ENCODE data around the gene ACADSB.

- TF ChIP-seq ATF6 (CRISPR knock-in tag; IDR thresholded peaks at IDR 0.05) = no peak
- TF ChIP-seq E2F5 (CRISPR knock-in tag; IDR thresholded peaks at IDR 0.05) = no peak
These were observed 60.6 kb downstream of the ACADSB start for GRCh38 chr10:123069246-123069986.
